GM18520 (cell line): ENCODE results near the gene BBS12.
A peak's percentile ranks its signal among the peaks of the same experiment; 100 is the strongest.
"Not testable (repeated sequence)": the region's sequence is repeated elsewhere in the genome, so short reads cannot be mapped to it uniquely, and the experiment has no call there.

Experiments used
- ATAC-seq: cut with Tn5 transposase; IDR thresholded peaks from one replicate; pipeline ENCODE4 v1.9.1; 2021; ENCODE audit not compliant: unreplicated experiment

The BBS12 gene

GRCh38 chr4:122764071-122764820 lies 31.7 kb downstream of the BBS12 start:
- no peak for ATAC-seq

- ATAC-seq = peak; percentile 90
These were observed 32.3 kb downstream of the BBS12 start for GRCh38 chr4:122764821-122765215.

- no peak for ATAC-seq
These were observed 33.3 kb downstream of the BBS12 start for GRCh38 chr4:122765692-122766352.

- ATAC-seq = no peak
These were observed 33.8 kb downstream of the BBS12 start for GRCh38 chr4:122766353-122766705.

GRCh38 chr4:122766950-122767349 lies 34.4 kb downstream of the BBS12 start:
- ATAC-seq = no peak

GRCh38 chr4:122771724-122772123 lies 39.2 kb downstream of the BBS12 start:
- no peak for ATAC-seq

- no peak for ATAC-seq
These were observed 39.8 kb downstream of the BBS12 start for GRCh38 chr4:122772311-122772710.

GRCh38 chr4:122772986-122773385 lies 40.5 kb downstream of the BBS12 start:
- no peak for ATAC-seq

GRCh38 chr4:122775039-122775438 lies 42.5 kb downstream of the BBS12 start:
- ATAC-seq = no peak

GRCh38 chr4:122775987-122776836 lies 43.7 kb downstream of the BBS12 start:
- ATAC-seq = no peak

- ATAC-seq = no peak
These were observed 44.4 kb downstream of the BBS12 start for GRCh38 chr4:122776916-122777315.

GRCh38 chr4:122777846-122778673 lies 45.6 kb downstream of the BBS12 start:
- ATAC-seq = no peak

- no peak for ATAC-seq
These were observed 49.0 kb downstream of the BBS12 start for GRCh38 chr4:122781486-122781885.

GRCh38 chr4:122783301-122784215 lies 51.1 kb downstream of the BBS12 start:
- no peak for ATAC-seq

- no peak for ATAC-seq
These were observed 51.8 kb downstream of the BBS12 start for GRCh38 chr4:122784261-122784660.

- ATAC-seq = no peak
These were observed 52.6 kb downstream of the BBS12 start for GRCh38 chr4:122785099-122785498.

- not testable (repeated sequence) for ATAC-seq
These were observed 53.8 kb downstream of the BBS12 start for GRCh38 chr4:122786296-122786695.

- not testable (repeated sequence) for ATAC-seq
These were observed 54.4 kb downstream of the BBS12 start for GRCh38 chr4:122786920-122787319.

- ATAC-seq = no peak
These were observed 55.4 kb downstream of the BBS12 start for GRCh38 chr4:122787940-122788339.

- ATAC-seq = no peak
These were observed 56.4 kb downstream of the BBS12 start for GRCh38 chr4:122788935-122789334.
